HCT116 (cell line): Measurements from ENCODE around the gene GUCY2D. TPM values are rescaled to one million over a fixed set of nuclear protein-coding genes. Genes with fewer than 3 reads are reported as not detected.

Source experiments
- ATAC-seq: fragments of 200-7000 bp; cut with Tn5 transposase; 2 replicates; pipeline ENCODE4 v1.9.1; 2020; ENCODE audit warnings: mild to moderate bottlenecking, moderate library complexity
- BruUV-seq: library from RNA; stranded (reverse); fragments of 400-500 nt; replicated peaks from 2 replicates; lab custom pipeline; 2021; lab: Mats Ljungman, UMichigan
- CTCF ChIA-PET: fragments of 300-600 bp; sonication (Branson Sonifier 250); formaldehyde crosslinking; loops from one replicate; lab custom pipeline; 2021; ENCODE audit warnings: antibody characterized with exemption; lab: Charles Lee
- POLR2A ChIA-PET: fragments of 300-600, 350-600 bp; sonication (Branson Sonifier 250); formaldehyde crosslinking; loops from one replicate; lab custom pipeline; 2021; ENCODE audit warnings: antibody characterized with exemption; lab: Charles Lee
- RAD21 ChIA-PET, 2 experiments: fragments of 300-600 bp; sonication (Branson Sonifier 250); formaldehyde crosslinking; loops; one replicate each; lab custom pipeline; 2023; ENCODE audit warnings: low total read pairs in 2 of 2; ENCODE audit not compliant: uncharacterized antibody in 2 of 2, unreplicated experiment in 2 of 2, low non-redundant PET in 1 of 2; lab: Charles Lee
- DNase-seq: peaks from one replicate; pipeline ENCODE4 v3.0.0-alpha.2; 2010; ENCODE audit warnings: low read depth, low spot score
- H2AFZ ChIP-seq: fragments of 200-600 bp; shearing (Covaris generic), sonication (generic); 2 replicates; pipeline ENCODE4 v1.6.1; 2017; ENCODE audit warnings: low read depth, mixed run types, mixed read lengths, antibody characterized with exemption, low read length; ENCODE audit not compliant: poor library complexity, severe bottlenecking
- H3K27ac ChIP-seq: 2 replicates; pipeline ENCODE4 v1.5.1; 2012; ENCODE audit warnings: low read depth, low read length
- H3K27me3 ChIP-seq: fragments of 200-600 bp; sonication (generic); 2 replicates; pipeline ENCODE4 v1.6.1; 2016; ENCODE audit warnings: mixed run types, low read length, mixed read lengths; ENCODE audit not compliant: insufficient read depth
- H3K36me3 ChIP-seq, 2 experiments: fragments of 200-500 bp in 1 of 2; fragments of 200-600 bp in 1 of 2; sonication (Bioruptor generic) in 1 of 2; sonication (generic) in 1 of 2; 2 replicates each; pipeline versions ENCODE4 v1.5.1 to v1.6.1; 2014 to 2016; ENCODE audit warnings: low read length in 2 of 2, inconsistent platforms in 1 of 2, mixed read lengths in 1 of 2, mixed run types in 1 of 2; ENCODE audit not compliant: insufficient read depth in 2 of 2, control insufficient read depth in 1 of 2
- H3K4me1 ChIP-seq, 2 experiments: fragments of 200-600 bp in 1 of 2; sonication (generic) in 1 of 2; 2 replicates each; pipeline versions ENCODE4 v1.5.1 to v1.6.1; 2012 to 2017; ENCODE audit warnings: low read length in 2 of 2, inconsistent platforms in 1 of 2, mild to moderate bottlenecking in 1 of 2, mixed read lengths in 1 of 2, mixed run types in 1 of 2, moderate library complexity in 1 of 2; ENCODE audit not compliant: insufficient read depth in 2 of 2, control insufficient read depth in 1 of 2
- H3K4me2 ChIP-seq: fragments of 200-600 bp; sonication (generic); 2 replicates; pipeline ENCODE4 v1.6.1; 2017; ENCODE audit warnings: mixed run types, low read length, mixed read lengths
- H3K4me3 ChIP-seq, 2 experiments: fragments of 200-600 bp in 1 of 2; sonication (generic) in 1 of 2; replicated peaks in 1 of 2; 2 replicates each; pipeline ENCODE4 v1.5.1; 2011 to 2016; ENCODE audit warnings: low read length in 2 of 2, control low read depth in 1 of 2, low read depth in 1 of 2, mild to moderate bottlenecking in 1 of 2, mixed read lengths in 1 of 2, mixed run types in 1 of 2
- H3K79me2 ChIP-seq: fragments of 200-600 bp; sonication (generic); 2 replicates; pipeline ENCODE4 v1.6.1; 2017; ENCODE audit warnings: mild to moderate bottlenecking, mixed run types, low read length, moderate library complexity, mixed read lengths; ENCODE audit not compliant: insufficient read depth
- H3K9ac ChIP-seq: fragments of 200-600 bp; sonication (generic); 2 replicates; pipeline ENCODE4 v1.6.1; 2016; ENCODE audit warnings: low read length, mixed read lengths
- H3K9me2 ChIP-seq: fragments of 200-600 bp; sonication (generic), shearing (Covaris generic); 2 replicates; pipeline ENCODE4 v1.6.1; 2017; ENCODE audit warnings: mixed run types, mild to moderate bottlenecking, moderate library complexity; ENCODE audit not compliant: insufficient read depth
- H3K9me3 ChIP-seq, 2 experiments: fragments of 200-500 bp in 1 of 2; fragments of 200-600 bp in 1 of 2; sonication (Bioruptor generic) in 1 of 2; sonication (generic) in 1 of 2; 2 replicates each; pipeline ENCODE4 v1.6.1; 2014 to 2017; ENCODE audit warnings: low read length in 2 of 2, mixed read lengths in 2 of 2, inconsistent platforms in 1 of 2, low read depth in 1 of 2, mild to moderate bottlenecking in 1 of 2, mixed run types in 1 of 2, moderate library complexity in 1 of 2; ENCODE audit not compliant: control insufficient read depth in 1 of 2, insufficient read depth in 1 of 2
- H4K20me1 ChIP-seq: fragments of 200-600 bp; sonication (generic), shearing (Covaris generic); 2 replicates; pipeline ENCODE4 v1.6.1; 2017; ENCODE audit warnings: mixed run types, mild to moderate bottlenecking, moderate library complexity; ENCODE audit not compliant: insufficient read depth
- CBX3 ChIP-seq: IDR thresholded peaks from 2 replicates; pipeline ENCODE4 v1.6.1; 2012; ENCODE audit warnings: low read depth
- EZH2phosphoT487 ChIP-seq: fragments of 200-600 bp; IDR thresholded peaks from 2 replicates; pipeline ENCODE4 v1.6.1; 2018; ENCODE audit warnings: antibody characterized with exemption, borderline replicate concordance
- JUND ChIP-seq: IDR thresholded peaks from 2 replicates; pipeline ENCODE4 v1.6.1; 2012
- POLR2AphosphoS5 ChIP-seq: IDR thresholded peaks from 2 replicates; pipeline ENCODE4 v1.6.1; 2011; ENCODE audit warnings: mild to moderate bottlenecking, low read depth, low read length, moderate library complexity
- RAD21 ChIP-seq: IDR thresholded peaks from 2 replicates; pipeline ENCODE4 v1.6.1; 2012; ENCODE audit warnings: low read depth, mild to moderate bottlenecking
- SIN3A ChIP-seq: IDR thresholded peaks from 2 replicates; pipeline ENCODE4 v1.6.1; 2012; ENCODE audit warnings: low read depth
- SP1 ChIP-seq: IDR thresholded peaks from 2 replicates; pipeline ENCODE4 v1.6.1; 2012; ENCODE audit warnings: low read depth
- YY1 ChIP-seq: IDR thresholded peaks from 2 replicates; pipeline ENCODE4 v1.6.1; 2011; ENCODE audit warnings: low read length, low read depth, moderate library complexity, mild to moderate bottlenecking; ENCODE audit not compliant: insufficient replicate concordance; ENCODE audit errors: extremely low read depth
- ZFX ChIP-seq: fragments of 450-650 bp; IDR thresholded peaks from 2 replicates; pipeline ENCODE4 v1.6.1; 2017
- intact Hi-C: fragments of 100-400 bp; cut with micrococcal nuclease; formaldehyde crosslinking; loops from 2 replicates; pipeline ENCODE4 v1.10.0; 2022
- total RNA-seq: library from RNA; stranded (reverse); gene quantifications from one replicate; pipeline ENCODE4 v1.2.1, GENCODE V29; 2021; ENCODE audit not compliant: unreplicated experiment
- TF ChIP-seq, protein P1 (sequence below): IDR thresholded peaks from 2 replicates; pipeline ENCODE4 v1.6.1; 2012; ENCODE audit warnings: low read depth
- TF ChIP-seq, protein P2 (sequence below), 3 experiments: fragments of 200-600 bp in 1 of 3; sonication (generic) in 1 of 3; IDR thresholded peaks in 2 of 3; conservative IDR thresholded peaks in 1 of 3; 2 replicates each; pipeline ENCODE4 v1.5.1; 2012 to 2017; ENCODE audit warnings: low read depth in 2 of 3, low read length in 2 of 3, antibody characterized with exemption in 1 of 3, borderline replicate concordance in 1 of 3, control low read depth in 1 of 3, mild to moderate bottlenecking in 1 of 3, mixed read lengths in 1 of 3, mixed run types in 1 of 3, moderate library complexity in 1 of 3; ENCODE audit not compliant: insufficient read depth in 1 of 3
- TF ChIP-seq, protein P3 (sequence below): IDR thresholded peaks from 2 replicates; pipeline ENCODE4 v1.6.1; 2011; ENCODE audit warnings: mild to moderate bottlenecking, low read length, moderate library complexity; ENCODE audit not compliant: insufficient replicate concordance; ENCODE audit errors: extremely low read depth

Gene GUCY2D
- total RNA-seq, 1 experiment from 2014 or later: 1.4 TPM

DNA sequence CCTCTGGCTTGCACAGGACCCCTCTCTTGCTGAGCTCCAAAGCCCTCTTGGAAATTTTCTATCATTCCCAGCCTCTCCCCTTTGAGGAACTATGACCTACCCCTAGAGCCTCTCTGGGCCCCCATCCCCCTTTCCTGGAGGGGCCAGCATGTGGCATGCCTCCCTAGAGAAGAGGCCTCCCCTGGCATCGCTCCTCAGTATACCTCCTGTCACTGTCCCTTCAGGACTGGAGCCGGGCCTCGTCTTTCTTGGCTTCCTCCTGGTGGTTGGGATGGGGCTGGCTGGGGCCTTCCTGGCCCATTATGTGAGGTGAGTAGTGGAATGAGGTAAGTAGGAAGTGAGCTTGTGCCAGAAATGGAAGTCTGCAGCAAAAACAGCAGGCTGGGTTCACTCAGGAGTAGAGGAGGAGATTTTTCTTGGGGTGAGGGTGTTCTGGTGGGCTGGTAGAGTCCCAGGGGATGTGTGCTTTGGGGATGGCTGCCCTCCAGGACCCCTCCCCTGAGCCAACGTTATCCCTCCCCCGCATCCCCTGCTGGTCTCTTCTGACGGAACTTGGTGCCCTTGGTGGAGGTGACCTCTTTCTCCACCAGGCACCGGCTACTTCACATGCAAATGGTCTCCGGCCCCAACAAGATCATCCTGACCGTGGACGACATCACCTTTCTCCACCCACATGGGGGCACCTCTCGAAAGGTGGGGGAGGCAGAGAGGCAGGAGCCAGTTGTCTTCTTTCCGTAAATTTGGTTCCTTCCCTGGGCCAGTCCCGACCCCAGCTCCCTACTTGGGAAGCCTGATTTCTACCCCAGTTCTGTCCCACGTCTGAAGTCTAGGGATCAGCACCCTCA lies 4.6 kb downstream of the GUCY2D start:
- intact Hi-C loops: no loop called here
- no peaks in the 10 kb centered on the region for H3K36me3 ChIP-seq
- H3K9ac ChIP-seq: no peak overlapping the region
- TF ChIP-seq JUND (no peak), SP1 (no peak), ZFX (no peak), CBX3 (no peak), YY1 (no peak), SIN3A (no peak), RAD21 (no peak), EZH2phosphoT487 (no peak), POLR2AphosphoS5 (no peak)
- TF ChIP-seq, protein P1, sequence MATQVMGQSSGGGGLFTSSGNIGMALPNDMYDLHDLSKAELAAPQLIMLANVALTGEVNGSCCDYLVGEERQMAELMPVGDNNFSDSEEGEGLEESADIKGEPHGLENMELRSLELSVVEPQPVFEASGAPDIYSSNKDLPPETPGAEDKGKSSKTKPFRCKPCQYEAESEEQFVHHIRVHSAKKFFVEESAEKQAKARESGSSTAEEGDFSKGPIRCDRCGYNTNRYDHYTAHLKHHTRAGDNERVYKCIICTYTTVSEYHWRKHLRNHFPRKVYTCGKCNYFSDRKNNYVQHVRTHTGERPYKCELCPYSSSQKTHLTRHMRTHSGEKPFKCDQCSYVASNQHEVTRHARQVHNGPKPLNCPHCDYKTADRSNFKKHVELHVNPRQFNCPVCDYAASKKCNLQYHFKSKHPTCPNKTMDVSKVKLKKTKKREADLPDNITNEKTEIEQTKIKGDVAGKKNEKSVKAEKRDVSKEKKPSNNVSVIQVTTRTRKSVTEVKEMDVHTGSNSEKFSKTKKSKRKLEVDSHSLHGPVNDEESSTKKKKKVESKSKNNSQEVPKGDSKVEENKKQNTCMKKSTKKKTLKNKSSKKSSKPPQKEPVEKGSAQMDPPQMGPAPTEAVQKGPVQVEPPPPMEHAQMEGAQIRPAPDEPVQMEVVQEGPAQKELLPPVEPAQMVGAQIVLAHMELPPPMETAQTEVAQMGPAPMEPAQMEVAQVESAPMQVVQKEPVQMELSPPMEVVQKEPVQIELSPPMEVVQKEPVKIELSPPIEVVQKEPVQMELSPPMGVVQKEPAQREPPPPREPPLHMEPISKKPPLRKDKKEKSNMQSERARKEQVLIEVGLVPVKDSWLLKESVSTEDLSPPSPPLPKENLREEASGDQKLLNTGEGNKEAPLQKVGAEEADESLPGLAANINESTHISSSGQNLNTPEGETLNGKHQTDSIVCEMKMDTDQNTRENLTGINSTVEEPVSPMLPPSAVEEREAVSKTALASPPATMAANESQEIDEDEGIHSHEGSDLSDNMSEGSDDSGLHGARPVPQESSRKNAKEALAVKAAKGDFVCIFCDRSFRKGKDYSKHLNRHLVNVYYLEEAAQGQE: no peak
- TF ChIP-seq, protein P2, sequence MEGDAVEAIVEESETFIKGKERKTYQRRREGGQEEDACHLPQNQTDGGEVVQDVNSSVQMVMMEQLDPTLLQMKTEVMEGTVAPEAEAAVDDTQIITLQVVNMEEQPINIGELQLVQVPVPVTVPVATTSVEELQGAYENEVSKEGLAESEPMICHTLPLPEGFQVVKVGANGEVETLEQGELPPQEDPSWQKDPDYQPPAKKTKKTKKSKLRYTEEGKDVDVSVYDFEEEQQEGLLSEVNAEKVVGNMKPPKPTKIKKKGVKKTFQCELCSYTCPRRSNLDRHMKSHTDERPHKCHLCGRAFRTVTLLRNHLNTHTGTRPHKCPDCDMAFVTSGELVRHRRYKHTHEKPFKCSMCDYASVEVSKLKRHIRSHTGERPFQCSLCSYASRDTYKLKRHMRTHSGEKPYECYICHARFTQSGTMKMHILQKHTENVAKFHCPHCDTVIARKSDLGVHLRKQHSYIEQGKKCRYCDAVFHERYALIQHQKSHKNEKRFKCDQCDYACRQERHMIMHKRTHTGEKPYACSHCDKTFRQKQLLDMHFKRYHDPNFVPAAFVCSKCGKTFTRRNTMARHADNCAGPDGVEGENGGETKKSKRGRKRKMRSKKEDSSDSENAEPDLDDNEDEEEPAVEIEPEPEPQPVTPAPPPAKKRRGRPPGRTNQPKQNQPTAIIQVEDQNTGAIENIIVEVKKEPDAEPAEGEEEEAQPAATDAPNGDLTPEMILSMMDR (IDR thresholded peaks at IDR 0.05 in 2 of 3, conservative IDR thresholded peaks at IDR 0.05 in 1 of 3; ENCODE audit: borderline replicate concordance in 1 of 3, insufficient read depth in 1 of 3, low read depth in 2 of 3, low read length in 2 of 3): no peak
- TF ChIP-seq, protein P3, sequence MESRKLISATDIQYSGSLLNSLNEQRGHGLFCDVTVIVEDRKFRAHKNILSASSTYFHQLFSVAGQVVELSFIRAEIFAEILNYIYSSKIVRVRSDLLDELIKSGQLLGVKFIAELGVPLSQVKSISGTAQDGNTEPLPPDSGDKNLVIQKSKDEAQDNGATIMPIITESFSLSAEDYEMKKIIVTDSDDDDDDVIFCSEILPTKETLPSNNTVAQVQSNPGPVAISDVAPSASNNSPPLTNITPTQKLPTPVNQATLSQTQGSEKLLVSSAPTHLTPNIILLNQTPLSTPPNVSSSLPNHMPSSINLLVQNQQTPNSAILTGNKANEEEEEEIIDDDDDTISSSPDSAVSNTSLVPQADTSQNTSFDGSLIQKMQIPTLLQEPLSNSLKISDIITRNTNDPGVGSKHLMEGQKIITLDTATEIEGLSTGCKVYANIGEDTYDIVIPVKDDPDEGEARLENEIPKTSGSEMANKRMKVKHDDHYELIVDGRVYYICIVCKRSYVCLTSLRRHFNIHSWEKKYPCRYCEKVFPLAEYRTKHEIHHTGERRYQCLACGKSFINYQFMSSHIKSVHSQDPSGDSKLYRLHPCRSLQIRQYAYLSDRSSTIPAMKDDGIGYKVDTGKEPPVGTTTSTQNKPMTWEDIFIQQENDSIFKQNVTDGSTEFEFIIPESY: no peak
- H3K9me2 ChIP-seq: no peaks in the 10 kb centered on the region
- ChIA-PET RAD21 (no interaction called here), POLR2A (no interaction called here), CTCF (no interaction called here)
- H3K4me1 ChIP-seq: peaks cover 0 to 11% of the 10 kb centered on the region in 2 experiments; a peak in 2 of 4 replicates
- no peak overlapping the region for H3K27ac ChIP-seq
- H3K4me3 ChIP-seq: no peak overlapping the region
- H4K20me1 ChIP-seq: no peaks in the 10 kb centered on the region
- H3K27me3 ChIP-seq: no peaks in the 10 kb centered on the region
- ATAC-seq (no peak), DNase-seq (no peak)
- no peak overlapping the region for H2AFZ ChIP-seq
- no peaks in the 10 kb centered on the region for H3K9me3 ChIP-seq
- H3K4me2 ChIP-seq: no peak overlapping the region
- H3K79me2 ChIP-seq: no peaks in the 10 kb centered on the region
- BruUV-seq: no TSS peak
